ENCODE results near the gene OR52E2. TPM values are rescaled to one million over a fixed set of nuclear protein-coding genes. Genes with fewer than 3 reads are reported as not detected.

Gene OR52E2
- not detected in 2 replicates for total RNA-seq

DNA sequence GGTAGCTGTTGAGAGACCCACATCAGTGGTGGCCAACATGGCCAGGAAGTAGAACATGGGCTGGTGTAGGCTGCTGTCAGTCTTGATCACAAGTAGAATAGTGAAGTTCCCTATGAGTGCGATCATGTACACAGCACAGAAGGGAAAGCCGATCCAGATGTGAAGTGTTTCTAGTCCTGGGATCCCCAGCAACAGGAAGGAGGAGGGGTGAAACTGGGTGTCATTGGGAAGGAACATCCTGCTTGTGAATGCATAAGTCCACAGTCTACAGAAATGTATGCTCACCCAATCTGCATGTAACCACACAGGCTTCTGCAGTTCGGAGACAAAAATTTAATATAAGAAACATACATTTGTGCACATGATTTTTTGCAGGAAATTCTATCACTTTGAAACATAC lies at the start of gene OR52E2:
OR52E2 (minus strand) TSS at position 237 of the 400 bp plus-strand sequence; CDS start at position 237, 0 bp downstream.

DNA sequence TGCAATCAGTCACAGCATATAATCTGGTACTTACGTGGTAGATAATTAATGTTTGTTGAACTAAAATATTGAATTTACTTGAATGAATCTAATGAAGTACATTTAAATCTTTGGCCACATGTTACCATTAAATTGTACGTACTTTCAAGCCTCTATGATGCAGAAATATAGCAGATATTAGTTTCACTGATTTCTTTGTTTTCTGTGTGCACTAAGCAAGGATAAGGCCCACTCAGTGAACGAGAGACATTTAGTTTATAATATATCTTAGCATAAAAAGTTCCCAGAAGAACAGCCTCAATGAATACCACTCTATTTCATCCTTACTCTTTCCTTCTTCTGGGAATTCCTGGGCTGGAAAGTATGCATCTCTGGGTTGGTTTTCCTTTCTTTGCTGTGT lies 9.8 kb upstream of the OR52E2 start, which contains the start of gene OR52E1:
OR52E1 (plus strand) TSS at position 301 of the 400 bp plus-strand sequence.

DNA sequence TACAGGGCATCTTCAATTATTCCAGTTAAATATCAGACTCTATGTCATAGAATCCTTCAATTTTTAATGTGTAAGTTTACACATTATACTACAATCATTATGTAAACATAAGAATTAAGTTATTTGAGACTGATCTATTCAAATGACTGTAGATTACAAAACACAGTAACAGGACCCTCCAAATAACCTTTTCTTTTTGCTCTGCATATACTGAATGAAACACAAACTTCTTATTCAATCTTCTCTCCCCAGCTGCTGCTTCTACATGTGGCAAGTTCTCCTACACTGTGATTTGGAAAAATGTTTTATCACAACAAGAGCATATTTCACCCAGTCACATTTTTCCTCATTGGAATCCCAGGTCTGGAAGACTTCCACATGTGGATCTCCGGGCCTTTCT lies 13.2 kb downstream of the OR52E2 start, which contains the start of gene OR52J3:
OR52J3 (plus strand) TSS at position 301 of the 400 bp plus-strand sequence; CDS start at position 301, 0 bp downstream.

Other genes starting within 250 kb of the OR52E2 start
- gene OR51F2, start 238.3 kb downstream of the OR52E2 start, total RNA-seq = not detected in 2 replicates
- not detected in 2 replicates for gene OR51S1, start 210.4 kb downstream of the OR52E2 start, total RNA-seq
- not detected in 2 replicates for gene OR51T1, start 177.7 kb downstream of the OR52E2 start, total RNA-seq
- not detected in 2 replicates for gene OR51A7, start 155.8 kb downstream of the OR52E2 start, total RNA-seq
- gene OR51G2, start 140.3 kb downstream of the OR52E2 start, total RNA-seq = not detected in 2 replicates
- not detected in 2 replicates for gene OR51G1, start 135.3 kb downstream of the OR52E2 start, total RNA-seq
- not detected in 2 replicates for gene OR51A4, start 112.0 kb downstream of the OR52E2 start, total RNA-seq
- not detected in 2 replicates for gene OR51A2, start 103.9 kb downstream of the OR52E2 start, total RNA-seq
- gene OR51L1, start 64.8 kb downstream of the OR52E2 start, total RNA-seq = not detected in 2 replicates
- gene OR52J3, start 13.1 kb downstream of the OR52E2 start, total RNA-seq = not detected in 2 replicates
- gene OR52E1, start 9.9 kb upstream of the OR52E2 start, total RNA-seq = not detected in 2 replicates
- not detected in 2 replicates for gene OR52A5, start 78.7 kb upstream of the OR52E2 start, total RNA-seq
- not detected in 2 replicates for gene OR52A1, start 95.1 kb upstream of the OR52E2 start, total RNA-seq
- gene OR51V1, start 141.1 kb upstream of the OR52E2 start, total RNA-seq = not detected in 2 replicates
- not detected in 2 replicates for gene HBB, start 167.4 kb upstream of the OR52E2 start, total RNA-seq
- not detected in 2 replicates for gene HBD, start 174.9 kb upstream of the OR52E2 start, total RNA-seq
- gene HBG1, start 190.2 kb upstream of the OR52E2 start, total RNA-seq = not detected in 2 replicates
- gene HBG2, start 195.2 kb upstream of the OR52E2 start, total RNA-seq = not detected in 2 replicates
- gene HBE1, start 210.3 kb upstream of the OR52E2 start, total RNA-seq = not detected in 2 replicates
- not detected in 2 replicates for gene OR51B4, start 242.3 kb upstream of the OR52E2 start, total RNA-seq